ENCODE measurements around the gene SMIM45.

Gene SMIM45

DNA sequence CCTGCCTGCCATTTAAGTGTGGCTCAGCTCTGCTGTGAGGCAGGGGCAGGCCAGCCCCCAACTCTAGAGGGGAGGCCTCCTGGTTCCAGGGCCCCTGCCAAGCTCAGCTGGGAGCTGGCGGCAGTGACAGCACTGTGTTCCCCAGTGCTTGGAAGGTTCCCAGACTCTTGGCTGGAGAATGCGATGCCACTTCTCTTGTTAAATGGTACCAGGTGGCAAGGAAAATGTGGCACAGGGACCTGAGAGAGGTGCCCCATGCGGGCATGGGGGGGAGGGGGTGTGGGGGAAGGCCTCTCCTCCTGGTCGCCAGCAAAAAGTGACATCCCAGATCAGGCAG is 17.0 kb upstream of the SMIM45 start:
- Mint-ChIP-seq H3K27ac (no peak overlapping the region), H3K4me1 (ENCODE audit: low read depth) (peaks cover under 1% of the 10 kb centered on the region), H3K36me3 (ENCODE audit: insufficient read depth) (no peaks in the 10 kb centered on the region), H3K27me3 (no peaks in the 10 kb centered on the region), H3K9me3 (ENCODE audit: low read depth) (no peaks in the 10 kb centered on the region), H3K4me3 (ENCODE audit: low read depth) (no peak overlapping the region)
- no peak for DNase-seq (ENCODE audit: low spot score, unreplicated experiment)
- TF ChIP-seq, protein P1, sequence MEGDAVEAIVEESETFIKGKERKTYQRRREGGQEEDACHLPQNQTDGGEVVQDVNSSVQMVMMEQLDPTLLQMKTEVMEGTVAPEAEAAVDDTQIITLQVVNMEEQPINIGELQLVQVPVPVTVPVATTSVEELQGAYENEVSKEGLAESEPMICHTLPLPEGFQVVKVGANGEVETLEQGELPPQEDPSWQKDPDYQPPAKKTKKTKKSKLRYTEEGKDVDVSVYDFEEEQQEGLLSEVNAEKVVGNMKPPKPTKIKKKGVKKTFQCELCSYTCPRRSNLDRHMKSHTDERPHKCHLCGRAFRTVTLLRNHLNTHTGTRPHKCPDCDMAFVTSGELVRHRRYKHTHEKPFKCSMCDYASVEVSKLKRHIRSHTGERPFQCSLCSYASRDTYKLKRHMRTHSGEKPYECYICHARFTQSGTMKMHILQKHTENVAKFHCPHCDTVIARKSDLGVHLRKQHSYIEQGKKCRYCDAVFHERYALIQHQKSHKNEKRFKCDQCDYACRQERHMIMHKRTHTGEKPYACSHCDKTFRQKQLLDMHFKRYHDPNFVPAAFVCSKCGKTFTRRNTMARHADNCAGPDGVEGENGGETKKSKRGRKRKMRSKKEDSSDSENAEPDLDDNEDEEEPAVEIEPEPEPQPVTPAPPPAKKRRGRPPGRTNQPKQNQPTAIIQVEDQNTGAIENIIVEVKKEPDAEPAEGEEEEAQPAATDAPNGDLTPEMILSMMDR (IDR thresholded peaks at IDR 0.05; ENCODE audit: unreplicated experiment), result no peak

DNA sequence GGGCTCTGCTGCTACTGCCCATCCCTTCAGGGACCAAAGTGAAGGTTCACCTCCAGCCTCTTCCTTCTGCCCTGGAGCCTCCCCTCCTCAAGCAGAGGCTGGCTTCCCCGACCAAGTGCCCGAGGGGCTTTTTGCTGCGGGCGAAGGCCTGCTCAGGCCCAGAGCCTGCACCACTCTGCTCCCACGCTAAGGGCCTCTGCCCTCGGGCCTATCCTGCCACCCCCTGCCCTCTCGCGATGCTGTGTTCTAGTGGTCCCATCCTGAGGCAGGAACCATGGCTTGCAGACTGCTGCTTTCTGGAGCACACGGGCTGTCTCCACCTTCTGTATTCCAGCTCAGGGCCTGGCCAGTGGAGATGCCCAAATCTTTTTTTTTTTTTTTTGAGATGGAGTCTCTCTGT is 16.4 kb upstream of the SMIM45 start:
- H3K27me3 Mint-ChIP-seq, result no peaks in the 10 kb centered on the region
- H3K4me3 Mint-ChIP-seq (ENCODE audit: low read depth), result no peak overlapping the region
- peaks cover 2% of the 10 kb centered on the region for H3K4me1 Mint-ChIP-seq (ENCODE audit: low read depth)
- no peaks in the 10 kb centered on the region for H3K36me3 Mint-ChIP-seq (ENCODE audit: insufficient read depth)
- no peaks in the 10 kb centered on the region for H3K9me3 Mint-ChIP-seq (ENCODE audit: low read depth)
- DNase-seq (ENCODE audit: low spot score, unreplicated experiment), result no peak
- TF ChIP-seq, protein P1 (IDR thresholded peaks at IDR 0.05; ENCODE audit: unreplicated experiment), result no peak
- no peak overlapping the region for H3K27ac Mint-ChIP-seq

DNA sequence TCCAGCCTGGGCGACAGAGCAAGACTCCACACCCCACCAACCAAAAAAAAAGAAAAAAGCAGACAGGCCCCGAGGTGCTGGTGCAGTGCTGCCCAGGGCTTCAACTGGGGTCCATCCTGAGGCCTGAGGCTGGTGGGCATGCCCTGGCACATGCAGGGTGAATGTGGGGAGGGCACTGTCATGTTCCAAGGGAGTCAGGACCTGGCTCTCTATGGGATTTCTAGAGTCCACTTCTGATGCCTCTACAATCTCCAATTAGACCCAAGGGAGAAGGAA is 15.1 kb upstream of the SMIM45 start:
- Mint-ChIP-seq H3K4me1 (ENCODE audit: low read depth) (peaks cover 2% of the 10 kb centered on the region), H3K36me3 (ENCODE audit: insufficient read depth) (no peaks in the 10 kb centered on the region), H3K4me3 (ENCODE audit: low read depth) (no peak overlapping the region), H3K27ac (no peak overlapping the region), H3K27me3 (no peaks in the 10 kb centered on the region), H3K9me3 (ENCODE audit: low read depth) (no peaks in the 10 kb centered on the region)
- TF ChIP-seq, protein P1 (IDR thresholded peaks at IDR 0.05; ENCODE audit: unreplicated experiment), result no peak
- DNase-seq (ENCODE audit: low spot score, unreplicated experiment), result no peak

DNA sequence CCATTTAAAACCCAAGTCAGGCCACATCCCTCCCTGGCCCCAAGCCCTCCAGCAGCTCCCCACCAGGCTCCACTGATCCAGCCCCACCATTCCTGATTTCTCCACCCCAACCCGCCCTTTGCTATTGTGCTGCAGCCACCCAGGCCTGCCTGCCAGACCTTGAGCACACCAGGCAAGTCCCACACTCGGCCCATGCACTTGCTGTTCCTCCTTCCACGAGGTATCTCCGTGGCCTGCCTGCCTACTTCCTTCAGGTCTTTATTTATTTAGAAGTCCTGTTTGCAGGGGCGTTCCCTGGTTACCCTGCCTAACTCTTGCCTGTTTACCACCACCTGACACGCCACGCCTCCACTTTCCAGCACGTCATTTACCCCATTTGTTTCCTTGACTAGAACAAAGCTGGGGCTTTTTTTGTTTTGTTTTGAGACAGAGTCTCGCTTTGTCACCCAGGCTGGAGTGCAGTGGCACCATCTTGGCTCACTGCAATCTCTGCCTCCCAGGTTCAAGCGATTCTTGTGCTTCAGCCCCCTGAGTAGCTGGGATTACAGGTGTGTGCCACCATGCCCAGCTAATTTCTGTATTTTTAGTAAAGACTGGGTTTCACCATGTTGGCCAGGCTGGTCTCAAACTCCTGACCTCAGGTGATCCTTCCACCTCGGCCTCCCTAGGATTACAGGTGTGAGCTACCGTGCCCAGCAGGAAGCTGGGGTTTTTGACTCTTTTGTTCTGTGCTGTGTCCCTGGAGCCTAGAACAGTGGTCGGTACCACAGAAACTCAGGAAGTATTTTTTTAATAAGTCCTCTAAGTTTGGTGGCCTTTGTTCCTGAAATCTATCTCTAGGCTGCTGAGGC is 11.7 kb upstream of the SMIM45 start:
- TF ChIP-seq, protein P1 (IDR thresholded peaks at IDR 0.05; ENCODE audit: unreplicated experiment), result no peak
- no peaks in the 10 kb centered on the region for H3K27me3 Mint-ChIP-seq
- no peaks in the 10 kb centered on the region for H3K9me3 Mint-ChIP-seq (ENCODE audit: low read depth)
- no peak for DNase-seq (ENCODE audit: low spot score, unreplicated experiment)
- peaks cover 2% of the 10 kb centered on the region for H3K4me1 Mint-ChIP-seq (ENCODE audit: low read depth)
- H3K36me3 Mint-ChIP-seq (ENCODE audit: insufficient read depth), result peaks cover 2% of the 10 kb centered on the region
- H3K4me3 Mint-ChIP-seq (ENCODE audit: low read depth), result no peak overlapping the region
- H3K27ac Mint-ChIP-seq, result peak overlapping the region; percentile 80

DNA sequence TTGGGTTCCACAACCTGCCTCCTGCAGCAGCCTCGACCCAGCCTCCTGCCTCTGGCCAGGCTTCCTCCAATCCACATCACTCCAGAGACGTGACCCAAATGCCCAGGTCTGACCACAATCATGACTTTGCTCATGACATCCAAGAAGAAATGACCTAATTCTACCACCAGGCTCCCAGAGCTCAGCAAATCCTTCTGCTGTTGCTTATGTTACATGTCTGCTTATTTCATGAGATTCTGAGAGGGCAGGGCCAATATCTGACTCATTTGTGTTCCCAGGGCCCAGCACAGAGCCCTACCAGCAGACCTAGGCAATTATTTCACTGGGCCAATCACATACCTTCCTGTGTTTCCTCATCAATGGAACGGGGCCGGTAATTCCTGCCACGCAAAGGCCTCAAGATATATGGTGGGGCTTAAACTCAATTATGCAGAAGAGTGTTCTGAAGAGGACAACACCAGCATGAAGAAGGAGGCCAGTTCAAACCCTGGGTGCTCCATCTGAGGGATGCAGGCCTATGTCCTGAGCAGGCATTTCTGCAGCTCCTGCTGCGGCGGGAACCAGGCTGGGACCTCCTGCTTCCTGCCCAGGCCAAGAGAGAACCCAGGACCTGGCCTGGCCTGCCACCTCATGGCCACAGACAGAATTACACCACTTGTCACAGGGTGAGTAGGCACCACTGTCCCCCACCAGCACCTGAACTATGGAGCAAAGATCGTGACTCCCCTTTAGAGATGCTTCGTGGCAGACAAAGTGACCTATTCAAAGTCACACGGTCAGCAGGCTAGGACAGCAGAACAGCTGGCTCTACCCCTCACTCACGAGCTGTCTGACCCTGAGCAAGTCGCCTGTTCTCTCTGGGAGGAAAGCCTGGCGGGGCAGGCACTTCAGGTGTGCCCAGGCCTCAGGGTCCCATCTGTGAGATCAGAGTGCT is 10.9 kb upstream of the SMIM45 start:
- TF ChIP-seq, protein P1 (IDR thresholded peaks at IDR 0.05; ENCODE audit: unreplicated experiment), result peak; percentile 86
- H3K4me1 Mint-ChIP-seq (ENCODE audit: low read depth), result peaks cover 7% of the 10 kb centered on the region
- no peak overlapping the region for H3K27ac Mint-ChIP-seq
- H3K27me3 Mint-ChIP-seq, result no peaks in the 10 kb centered on the region
- H3K9me3 Mint-ChIP-seq (ENCODE audit: low read depth), result no peaks in the 10 kb centered on the region
- H3K36me3 Mint-ChIP-seq (ENCODE audit: insufficient read depth), result peaks cover 3% of the 10 kb centered on the region
- no peak overlapping the region for H3K4me3 Mint-ChIP-seq (ENCODE audit: low read depth)
- peak; percentile 76 for DNase-seq (ENCODE audit: low spot score, unreplicated experiment)
